Mesenteric fat pad (tissue), 1 donor: ENCODE measurements around the gene PEF1. TPM values are rescaled to one million over a fixed set of nuclear protein-coding genes. Genes with fewer than 3 reads are reported as not detected.

Experiments used
- DNase-seq: peaks from one replicate; pipeline ENCODE4 v3.0.0-alpha.2; 2020; ENCODE audit warnings: low spot score
- total RNA-seq: library from RNA; stranded (reverse); fragmentation: NEBNext Ultra II Directional; extraction: Animal tissue kit (Norgen Biotek cat#: 25700); gene quantifications from one replicate; pipeline ENCODE4 v1.2.1, GENCODE V29; 2021
- donor health status: DM: yes; HTN: yes; CAD: no.

The PEF1 gene
- total RNA-seq, 1 donor from 2014 or later: 47.9 TPM

DNA sequence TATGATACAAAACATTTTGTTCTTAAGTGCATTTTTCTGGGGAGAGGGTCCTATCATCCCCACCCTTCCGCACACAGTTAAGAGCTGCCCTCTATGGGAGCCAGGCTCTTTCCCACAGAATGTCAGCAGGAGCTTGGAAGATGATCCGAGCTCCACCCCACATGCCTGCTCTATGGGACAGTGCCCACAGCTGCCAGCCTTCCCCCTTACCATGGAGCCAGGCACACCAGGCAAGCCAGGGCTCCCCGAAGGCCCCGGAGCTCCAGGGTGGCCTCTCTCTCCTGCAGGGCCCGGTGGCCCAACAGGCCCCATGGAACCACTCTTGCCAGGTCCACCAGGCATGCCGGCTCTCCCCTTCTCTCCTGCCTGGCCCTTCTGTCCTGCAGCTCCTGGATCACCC is 10.4 kb upstream of the PEF1 start:
- no peak for DNase-seq

DNA sequence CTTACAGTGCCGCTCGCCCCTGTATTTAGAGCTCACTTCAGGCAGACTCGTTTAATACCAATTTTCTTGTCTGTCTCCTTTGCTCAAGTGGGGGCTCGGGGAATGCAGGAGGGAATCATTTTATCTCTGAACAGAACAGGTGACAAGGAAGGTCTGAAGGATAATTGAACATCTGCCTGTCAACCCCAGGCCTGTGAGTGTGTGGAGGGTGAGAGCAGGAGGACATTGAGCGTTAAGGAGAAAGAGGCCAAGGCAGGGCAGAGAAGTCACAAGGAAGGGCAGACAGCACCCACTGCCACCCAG is 9.7 kb upstream of the PEF1 start:
- no peak for DNase-seq

GRCh38 chr1:31653717-31654473 is 9.2 kb upstream of the PEF1 start:
- DNase-seq: no peak

DNA sequence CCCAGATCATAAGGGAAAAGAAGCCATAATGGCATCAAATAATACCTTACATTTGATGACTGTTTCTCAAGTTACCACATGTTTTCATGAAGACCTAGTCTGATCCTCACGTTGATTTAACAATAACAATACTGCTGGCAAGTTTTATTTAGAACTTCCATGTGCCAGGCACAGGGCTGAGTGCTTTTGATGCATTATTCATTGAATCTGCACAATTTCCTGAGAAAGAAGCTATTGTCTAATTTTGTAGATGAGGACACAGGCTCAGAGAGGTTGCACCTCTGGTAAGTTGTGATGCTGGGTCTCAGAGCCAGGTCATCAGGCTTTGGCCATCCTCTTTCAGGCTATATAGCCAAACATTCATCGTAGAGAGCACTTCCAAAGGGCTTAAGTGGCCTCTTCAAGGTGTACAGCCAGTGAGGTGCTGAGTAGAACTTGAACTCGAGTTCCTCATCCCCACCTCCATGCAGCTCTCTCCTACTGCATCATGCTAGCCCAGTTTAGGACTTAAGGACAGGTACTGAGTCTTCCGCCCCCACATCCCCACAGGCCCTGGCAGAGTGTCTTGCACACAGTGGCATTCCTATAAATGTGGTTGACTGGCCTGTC is 8.3 kb upstream of the PEF1 start:
- no peak for DNase-seq

DNA sequence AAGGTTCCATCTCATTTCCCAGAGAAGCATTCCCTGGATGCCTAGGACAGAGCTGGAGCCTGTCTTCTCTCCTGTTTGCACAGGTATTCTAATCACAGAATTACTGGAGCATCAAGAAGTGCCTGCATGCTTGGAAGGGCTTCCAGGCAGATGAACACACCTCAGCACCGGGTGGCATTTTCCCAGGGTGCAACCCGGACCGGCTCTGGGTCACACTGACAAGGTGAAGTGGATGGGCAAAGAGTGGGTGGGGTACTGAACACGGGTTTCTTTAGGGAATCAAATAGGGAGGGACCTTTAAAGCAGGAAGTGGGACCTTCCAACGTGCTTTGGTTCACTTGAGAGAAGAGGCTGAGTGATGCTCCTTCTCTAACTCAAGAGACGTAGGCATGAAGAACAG is 7.1 kb upstream of the PEF1 start:
- no peak for DNase-seq

- no peak for DNase-seq
Measured at GRCh38 chr1:31651089-31651420, 6.4 kb upstream of the PEF1 start.

DNA sequence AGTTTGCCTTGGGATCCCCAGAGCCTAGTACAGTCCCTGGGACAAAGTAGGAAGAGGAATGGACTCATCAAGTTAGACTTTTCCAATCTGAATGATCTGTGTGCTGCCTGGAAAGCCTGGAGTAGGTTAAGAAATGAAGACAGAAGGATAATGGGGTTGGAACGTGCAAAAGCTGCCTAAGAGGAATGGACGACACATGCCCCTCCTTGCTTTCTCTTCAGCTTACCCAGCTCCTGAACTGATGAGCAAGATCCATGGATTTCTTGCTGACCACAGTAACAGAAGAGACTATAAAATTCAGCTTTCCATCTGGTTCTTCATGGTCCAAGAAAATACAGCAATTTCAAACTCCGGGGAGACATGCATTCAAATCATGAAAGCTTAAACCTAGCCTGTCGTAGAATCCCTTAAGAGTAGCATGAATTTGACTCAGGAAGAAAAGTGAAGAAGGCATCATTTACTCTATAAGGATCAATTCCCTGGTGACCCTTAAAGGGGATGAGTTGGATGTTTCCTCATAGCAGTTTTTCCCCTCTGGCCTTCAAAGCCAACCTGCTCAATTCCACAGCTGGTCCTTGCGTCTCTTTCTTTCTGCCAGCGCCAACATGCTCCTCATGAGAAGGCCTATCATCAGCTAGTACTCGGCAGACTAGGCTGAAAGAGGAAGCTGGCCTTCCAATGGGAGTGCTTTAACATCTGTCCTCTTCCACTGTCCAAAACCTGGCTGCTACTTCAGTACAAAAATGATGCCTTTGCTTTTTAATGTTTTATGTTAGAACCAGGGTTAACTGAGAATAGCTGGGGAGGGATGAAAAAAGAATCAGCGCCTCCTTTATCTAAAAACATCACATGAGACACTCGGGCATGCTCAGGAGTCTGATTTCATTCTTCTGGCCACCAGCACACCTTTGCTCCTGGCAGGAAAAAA is 5.7 kb upstream of the PEF1 start:
- DNase-seq: no peak

DNA sequence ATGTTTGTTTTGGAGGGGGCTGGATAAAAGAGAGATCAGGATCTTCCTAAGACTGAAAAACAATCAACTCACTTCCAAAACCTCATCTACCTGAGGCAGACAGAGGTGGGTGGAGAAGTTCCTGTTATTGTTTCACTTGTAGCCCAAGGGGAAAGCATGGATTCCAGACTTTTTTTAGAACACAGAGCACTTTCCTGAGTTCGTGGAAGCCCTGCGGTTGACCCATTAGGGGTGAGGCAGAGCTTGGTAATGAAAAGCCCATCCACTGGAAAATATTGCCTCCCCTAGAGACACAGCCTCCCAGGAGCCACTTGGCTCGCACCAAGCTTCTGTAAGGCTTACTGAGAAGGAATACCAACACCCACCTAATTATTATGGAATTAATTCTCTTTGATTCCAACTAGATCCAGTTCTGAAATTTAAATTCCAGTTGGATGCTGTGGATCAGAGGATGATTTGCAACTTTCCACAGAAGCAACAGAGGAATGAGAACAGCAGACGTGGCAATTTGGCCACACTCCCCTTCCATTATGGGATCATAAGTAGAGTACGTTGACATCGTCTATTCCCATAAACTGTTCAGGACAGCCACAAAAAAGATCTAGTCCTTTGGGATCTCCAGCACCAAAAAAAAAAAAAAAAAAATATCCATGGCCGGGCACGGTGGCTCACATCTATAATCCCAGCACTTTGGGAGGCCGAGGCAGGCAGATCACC is 4.1 kb upstream of the PEF1 start:
- DNase-seq: no peak

- no peak for DNase-seq
Measured at GRCh38 chr1:31648190-31648589, 3.5 kb upstream of the PEF1 start.

DNA sequence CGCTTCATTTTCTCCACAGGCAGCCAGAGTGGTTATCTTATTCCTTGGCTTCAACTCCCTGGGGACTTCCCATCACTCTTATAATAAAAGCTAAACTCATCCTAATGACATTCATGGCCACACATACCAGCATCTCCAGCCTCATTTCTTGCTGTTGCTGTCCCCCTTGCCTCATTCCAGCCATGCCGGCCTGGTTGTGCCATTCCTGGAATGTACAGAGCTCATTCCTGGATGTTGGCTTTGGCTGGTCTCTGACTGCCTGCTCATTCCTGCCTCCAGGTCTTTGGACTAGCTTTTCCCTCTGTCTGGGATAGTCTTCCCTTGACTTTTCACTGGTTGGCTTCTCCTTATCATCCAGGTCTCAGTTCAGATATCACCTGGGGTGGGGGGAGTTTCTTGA is 2.4 kb upstream of the PEF1 start:
- no peak for DNase-seq

- no peak for DNase-seq
Measured at GRCh38 chr1:31646259-31646960, 1.7 kb upstream of the PEF1 start.

DNA sequence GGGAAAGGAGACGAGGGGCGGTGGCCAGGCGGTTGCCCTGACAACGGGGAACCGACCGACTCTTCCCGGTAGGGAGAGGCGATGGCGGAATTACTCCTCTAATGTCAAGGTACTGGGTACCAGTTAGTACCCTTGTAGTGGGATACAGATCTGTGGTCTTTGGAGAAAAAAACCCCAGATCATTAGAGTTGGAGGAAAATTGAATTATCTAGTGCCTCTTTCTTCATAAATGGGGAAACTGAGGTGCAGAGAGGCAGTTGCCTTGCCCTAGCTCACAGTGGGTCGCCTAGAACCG is 545 bp upstream of the PEF1 start:
- no peak for DNase-seq

DNA sequence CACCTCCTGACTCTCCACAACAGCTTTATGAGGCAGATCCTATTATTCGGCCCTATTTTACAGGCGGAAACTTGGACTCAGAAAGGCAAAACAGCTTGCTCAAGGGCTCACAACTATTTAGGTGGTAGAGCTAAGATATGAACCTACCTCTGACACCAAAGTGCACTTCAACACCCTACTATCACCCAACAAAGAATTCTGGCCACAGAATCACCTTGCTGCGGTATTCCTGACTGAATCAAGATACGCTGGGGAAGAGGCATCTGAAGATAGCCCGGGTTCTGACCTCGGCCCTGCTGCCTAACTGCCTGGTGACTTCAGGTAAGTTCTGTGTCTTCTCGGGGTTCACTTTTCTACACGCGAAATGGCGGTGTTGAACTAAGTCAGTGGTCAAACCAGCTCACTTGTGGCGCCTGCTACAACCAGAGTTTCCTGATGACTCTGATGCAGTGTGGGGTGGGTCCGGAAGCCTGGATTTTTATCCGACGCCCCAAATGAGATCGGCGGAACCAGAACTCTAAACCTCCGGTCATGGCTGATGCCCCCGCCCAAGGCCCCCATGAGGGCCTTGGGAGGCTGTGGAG is 608 bp downstream of the PEF1 start:
- DNase-seq: no peak

DNA sequence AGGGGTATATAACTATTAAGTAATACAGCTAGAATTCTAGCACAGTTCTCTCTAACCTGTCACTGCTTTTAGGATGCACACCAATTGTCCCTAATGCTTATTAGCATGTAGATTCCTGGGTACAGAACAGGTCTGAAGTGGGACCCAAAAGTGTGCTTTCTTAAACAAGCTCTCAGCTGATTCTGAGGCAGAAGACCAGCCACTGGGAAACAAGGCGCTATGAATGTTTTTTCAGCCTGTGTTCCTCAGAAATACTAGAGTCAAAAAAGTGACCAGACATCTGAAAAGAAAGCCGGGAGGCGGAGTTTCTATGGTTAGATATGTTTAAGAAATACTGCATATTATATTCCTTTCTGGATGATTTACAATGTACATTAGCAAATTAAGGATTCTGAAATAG is 1.8 kb downstream of the PEF1 start:
- DNase-seq: no peak

GRCh38 chr1:31642366-31642765 is 2.3 kb downstream of the PEF1 start:
- DNase-seq: no peak

DNA sequence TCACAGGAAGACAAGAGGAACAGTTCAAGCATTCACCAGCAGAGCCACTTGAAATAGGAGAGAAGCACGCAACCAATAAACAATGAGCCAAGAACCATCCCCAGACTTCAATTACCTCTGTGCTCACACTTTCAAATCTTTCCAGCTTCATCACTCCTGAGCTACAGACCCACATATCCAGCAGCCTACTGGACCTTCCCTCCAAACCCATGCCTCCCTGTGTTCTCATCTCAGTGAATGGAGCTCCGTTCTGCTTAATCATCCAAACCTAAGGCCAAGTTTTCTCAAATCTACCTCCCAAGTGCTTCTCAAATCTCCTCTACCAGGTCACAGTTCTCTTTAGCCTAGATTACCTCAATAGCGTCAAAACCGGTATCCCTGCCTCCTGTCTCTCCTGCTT is 3.7 kb downstream of the PEF1 start:
- no peak for DNase-seq

DNA sequence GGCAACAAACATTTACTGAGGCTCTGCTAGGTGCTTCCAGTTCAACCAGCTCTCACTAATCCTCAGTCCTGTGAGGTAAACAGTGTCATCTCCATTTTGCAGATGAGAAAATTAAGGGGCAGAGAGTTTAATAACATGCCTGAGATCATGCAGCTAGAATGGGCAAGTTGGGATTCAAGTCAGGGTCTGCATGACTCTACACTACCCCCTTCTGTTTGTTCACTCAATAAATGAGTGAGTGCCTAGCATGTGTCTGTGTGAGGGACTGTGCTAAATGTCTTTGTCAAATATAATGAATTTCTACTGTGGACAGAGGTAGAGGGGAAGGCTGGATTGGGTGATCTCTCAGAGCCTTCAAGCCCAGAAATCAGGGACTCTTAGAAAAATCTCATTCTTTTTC is 4.5 kb downstream of the PEF1 start:
- DNase-seq: no peak

- no peak for DNase-seq
Measured at GRCh38 chr1:31639543-31639942, 5.1 kb downstream of the PEF1 start.

DNA sequence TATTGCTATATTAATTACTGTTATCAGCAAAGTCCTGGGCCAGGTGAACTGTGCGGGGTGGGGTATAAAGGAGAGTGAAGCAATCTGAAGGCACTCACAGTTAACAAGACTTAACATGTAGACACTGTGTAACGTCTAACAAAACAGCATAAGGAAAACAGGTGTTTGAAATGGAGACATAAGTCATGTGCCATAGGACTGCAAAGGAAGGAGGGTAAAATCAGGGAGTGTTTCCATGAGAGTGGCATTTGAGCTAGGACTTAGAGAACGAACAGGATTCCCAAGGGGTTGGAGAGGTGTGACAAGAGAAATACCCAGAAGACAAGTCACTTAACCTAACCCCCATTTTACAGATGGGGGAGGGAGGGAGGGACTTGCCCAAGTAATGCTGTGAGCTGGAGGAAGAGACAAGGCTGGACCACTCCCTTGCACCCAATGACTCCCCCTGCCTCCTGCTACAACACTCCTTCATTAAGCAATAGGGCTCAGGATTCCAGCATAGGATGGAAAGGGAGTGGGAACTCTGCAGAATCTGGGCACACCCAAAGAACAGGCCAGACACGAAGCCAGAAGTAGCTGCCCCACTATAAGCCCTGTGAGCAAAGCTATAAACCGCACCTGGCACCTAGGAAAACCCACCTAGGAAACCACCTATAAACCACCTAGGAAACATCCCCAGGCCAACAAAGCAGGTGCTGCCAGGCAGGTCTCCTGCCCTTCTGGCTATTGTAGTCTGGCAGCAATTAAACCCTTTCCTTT is 6.6 kb downstream of the PEF1 start:
- DNase-seq: no peak

DNA sequence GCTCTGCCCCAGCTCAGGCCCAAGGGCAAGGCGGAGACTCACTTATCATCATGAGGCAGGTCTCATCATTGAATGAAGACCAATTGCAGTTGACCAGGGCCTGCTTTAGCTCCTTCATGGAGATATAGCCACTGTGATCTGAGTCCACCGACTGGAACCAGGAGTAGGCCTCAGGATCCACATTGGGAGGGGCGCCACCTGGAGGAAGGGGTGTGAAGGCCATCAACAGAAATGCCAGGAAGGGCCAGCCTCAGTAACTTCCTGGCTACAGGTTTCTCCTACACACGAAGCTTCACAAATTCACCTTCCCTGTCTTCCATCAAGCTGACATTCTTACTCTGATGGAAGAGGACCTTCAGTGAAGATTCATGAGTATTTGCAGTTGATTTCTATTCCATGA is 11.6 kb downstream of the PEF1 start:
- no peak for DNase-seq
